WERI-Rb-1 (cell line): ENCODE results near the gene PIM3.
A peak's percentile ranks its signal among the peaks of the same experiment; 100 is the strongest.

Experiments used
- DNase-seq: peaks from one replicate; pipeline ENCODE4 v3.0.0-alpha.2; 2020
- H3K27ac ChIP-seq: fragments of 250-450 bp; sonication (Bioruptor Pico); 2 replicates; pipeline ENCODE4 v1.5.1; 2020; ENCODE audit warnings: mild to moderate bottlenecking, moderate library complexity
- H3K27me3 ChIP-seq: fragments of 250-450 bp; sonication (Bioruptor Pico); 2 replicates; pipeline ENCODE4 v1.5.1; 2021; ENCODE audit warnings: mild to moderate bottlenecking, low read depth, moderate library complexity; ENCODE audit not compliant: insufficient read depth, severe bottlenecking
- H3K36me3 ChIP-seq: fragments of 250-450 bp; sonication (Bioruptor Pico); 2 replicates; pipeline ENCODE4 v1.5.1; 2020; ENCODE audit warnings: mild to moderate bottlenecking, moderate library complexity
- H3K4me3 ChIP-seq: 2 replicates; pipeline ENCODE4 v1.5.1; 2011; ENCODE audit warnings: low read depth, mild to moderate bottlenecking, control low read depth, low read length
- H3K9me3 ChIP-seq: fragments of 250-450 bp; sonication (Bioruptor Pico); 2 replicates; pipeline ENCODE4 v1.5.1; 2021; ENCODE audit warnings: mild to moderate bottlenecking, moderate library complexity; ENCODE audit not compliant: severe bottlenecking
- TF ChIP-seq, protein P1 (sequence below): IDR thresholded peaks from 2 replicates; pipeline ENCODE4 v1.5.1; 2011; ENCODE audit warnings: low read depth, mild to moderate bottlenecking, control low read depth, inconsistent platforms, low read length

PIM3 gene

DNA sequence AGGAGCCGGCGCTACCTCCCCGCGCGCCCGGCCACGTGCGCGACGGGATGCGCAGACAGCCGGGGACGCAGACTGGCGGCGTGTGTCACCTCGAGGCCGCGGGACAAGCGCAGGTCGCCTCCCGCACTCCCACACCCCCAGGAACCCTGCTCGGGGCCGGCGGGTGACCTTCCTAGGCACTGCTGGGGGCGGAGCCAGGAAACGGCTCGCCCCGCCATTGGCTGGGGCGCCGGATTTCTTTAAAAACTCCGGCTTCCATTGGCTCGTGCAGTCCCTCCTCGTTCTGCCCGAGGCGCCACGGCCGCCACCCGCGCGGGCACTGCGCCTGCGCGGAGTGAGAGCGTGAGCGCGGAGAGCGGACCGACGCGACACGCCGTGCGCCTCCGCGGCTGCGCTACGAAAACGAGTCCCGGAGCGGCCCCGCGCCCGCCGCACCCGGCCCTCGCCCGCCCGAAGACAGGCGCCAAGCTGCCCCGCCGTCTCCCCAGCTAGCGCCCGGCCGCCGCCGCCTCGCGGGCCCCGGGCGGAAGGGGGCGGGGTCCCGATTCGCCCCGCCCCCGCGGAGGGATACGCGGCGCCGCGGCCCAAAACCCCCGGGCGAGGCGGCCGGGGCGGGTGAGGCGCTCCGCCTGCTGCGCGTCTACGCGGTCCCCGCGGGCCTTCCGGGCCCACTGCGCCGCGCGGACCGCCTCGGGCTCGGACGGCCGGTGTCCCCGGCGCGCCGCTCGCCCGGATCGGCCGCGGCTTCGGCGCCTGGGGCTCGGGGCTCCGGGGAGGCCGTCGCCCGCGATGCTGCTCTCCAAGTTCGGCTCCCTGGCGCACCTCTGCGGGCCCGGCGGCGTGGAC is at the start of gene PIM3:
Gene PIM3 (plus strand): TSS at position 614 of the 846 bp plus-strand sequence. CDS start 176 bp downstream, at position 790.
- DNase-seq: peak; percentile 95
- H3K27me3 ChIP-seq: no peaks in the 10 kb centered on the region
- H3K9me3 ChIP-seq: no peaks in the 10 kb centered on the region
- TF ChIP-seq, protein P1, sequence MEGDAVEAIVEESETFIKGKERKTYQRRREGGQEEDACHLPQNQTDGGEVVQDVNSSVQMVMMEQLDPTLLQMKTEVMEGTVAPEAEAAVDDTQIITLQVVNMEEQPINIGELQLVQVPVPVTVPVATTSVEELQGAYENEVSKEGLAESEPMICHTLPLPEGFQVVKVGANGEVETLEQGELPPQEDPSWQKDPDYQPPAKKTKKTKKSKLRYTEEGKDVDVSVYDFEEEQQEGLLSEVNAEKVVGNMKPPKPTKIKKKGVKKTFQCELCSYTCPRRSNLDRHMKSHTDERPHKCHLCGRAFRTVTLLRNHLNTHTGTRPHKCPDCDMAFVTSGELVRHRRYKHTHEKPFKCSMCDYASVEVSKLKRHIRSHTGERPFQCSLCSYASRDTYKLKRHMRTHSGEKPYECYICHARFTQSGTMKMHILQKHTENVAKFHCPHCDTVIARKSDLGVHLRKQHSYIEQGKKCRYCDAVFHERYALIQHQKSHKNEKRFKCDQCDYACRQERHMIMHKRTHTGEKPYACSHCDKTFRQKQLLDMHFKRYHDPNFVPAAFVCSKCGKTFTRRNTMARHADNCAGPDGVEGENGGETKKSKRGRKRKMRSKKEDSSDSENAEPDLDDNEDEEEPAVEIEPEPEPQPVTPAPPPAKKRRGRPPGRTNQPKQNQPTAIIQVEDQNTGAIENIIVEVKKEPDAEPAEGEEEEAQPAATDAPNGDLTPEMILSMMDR: no peak
- peak within 1 kb of the TSS; percentile 85 for H3K4me3 ChIP-seq
- H3K27ac ChIP-seq: peak within 1 kb of the TSS; percentile 91
- peaks cover 32% of the 10 kb centered on the region for H3K36me3 ChIP-seq

DNA sequence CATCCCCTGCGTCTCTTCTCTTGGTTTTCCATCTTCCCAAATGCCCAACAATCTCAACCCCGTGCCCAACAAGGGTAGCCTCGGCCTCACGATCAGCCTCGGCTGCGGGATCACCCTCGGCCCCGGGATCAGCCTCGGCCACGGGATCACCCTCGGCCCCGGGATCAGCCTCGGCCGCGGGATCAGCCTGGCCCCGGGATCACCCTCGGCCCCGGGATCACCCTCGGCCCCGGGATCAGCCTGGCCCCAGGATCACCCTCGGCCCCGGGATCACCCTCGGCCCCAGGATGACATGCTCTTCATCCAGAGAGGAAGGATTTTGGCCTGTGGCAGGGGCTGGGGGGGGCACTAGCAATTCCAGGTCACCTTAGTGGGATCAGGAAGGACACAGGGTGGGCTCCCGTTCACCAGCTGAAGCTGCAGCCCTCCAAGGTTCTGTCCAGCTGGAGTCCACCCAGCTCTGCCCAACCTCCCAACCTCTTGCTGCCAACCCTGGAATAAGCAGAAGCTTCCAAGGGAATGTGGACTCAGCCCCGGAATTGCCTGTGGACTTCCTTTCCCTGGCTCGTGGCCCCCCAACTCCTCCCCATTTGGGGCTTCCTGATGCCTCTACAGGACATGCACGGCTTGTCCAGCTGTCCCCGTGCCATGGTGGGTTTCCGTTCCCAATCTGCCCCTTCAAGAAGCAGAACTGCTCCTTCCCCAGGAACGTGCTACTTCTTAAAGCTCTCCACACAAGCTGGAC is 48.5 kb upstream of the PIM3 start:
- H3K27me3 ChIP-seq: no peaks in the 10 kb centered on the region
- H3K9me3 ChIP-seq: no peaks in the 10 kb centered on the region
- TF ChIP-seq, protein P1: no peak
- H3K36me3 ChIP-seq: peaks cover 31% of the 10 kb centered on the region
- no peak for DNase-seq
- H3K27ac ChIP-seq: no peak overlapping the region
- H3K4me3 ChIP-seq: no peak overlapping the region

DNA sequence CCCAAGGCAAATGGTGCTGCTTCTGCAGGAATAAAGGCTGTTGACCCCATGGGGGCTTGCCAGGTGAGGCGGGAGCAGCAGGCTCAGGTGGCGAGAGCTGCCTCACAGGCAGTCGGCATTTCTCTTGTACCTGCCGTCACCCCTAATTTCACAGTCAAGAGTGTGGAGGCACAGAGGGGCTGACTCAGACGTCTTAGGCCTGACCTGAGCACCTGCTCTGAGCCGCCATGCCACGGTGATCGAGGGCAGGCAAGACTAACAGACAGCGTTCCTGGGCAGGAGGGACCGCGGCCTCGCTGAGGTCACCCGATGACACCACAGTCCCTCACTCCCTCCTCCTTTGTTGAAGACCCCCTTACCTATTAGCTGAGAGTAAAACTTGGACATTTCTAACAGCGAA is 47.5 kb upstream of the PIM3 start:
- H3K9me3 ChIP-seq: no peaks in the 10 kb centered on the region
- TF ChIP-seq, protein P1: no peak
- no peaks in the 10 kb centered on the region for H3K27me3 ChIP-seq
- peaks cover 21% of the 10 kb centered on the region for H3K36me3 ChIP-seq
- H3K4me3 ChIP-seq: no peak overlapping the region
- no peak overlapping the region for H3K27ac ChIP-seq
- DNase-seq: no peak

DNA sequence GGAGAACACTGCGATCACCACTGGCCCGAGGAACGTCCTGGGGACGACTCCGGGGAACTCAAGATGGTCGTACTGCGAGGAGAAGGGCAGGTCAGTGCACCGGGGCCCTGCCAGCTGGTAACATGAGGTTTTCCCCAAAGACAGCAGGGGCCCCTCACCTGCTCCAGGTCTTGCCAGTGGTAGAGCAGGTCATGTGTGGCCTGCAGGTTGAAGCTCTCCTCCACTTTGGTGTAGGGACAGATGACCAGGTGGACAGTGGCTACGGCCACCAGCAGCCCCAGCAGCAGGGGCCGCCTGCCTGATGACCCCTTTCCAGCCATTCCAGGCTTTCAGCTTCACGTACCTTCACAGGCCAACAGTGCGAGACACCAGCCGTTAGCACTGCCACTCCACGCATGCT is 47.1 kb upstream of the PIM3 start:
- Histone ChIP-seq H3K4me3 (no peak overlapping the region), H3K9me3 (no peaks in the 10 kb centered on the region), H3K36me3 (peaks cover 21% of the 10 kb centered on the region), H3K27ac (no peak overlapping the region), H3K27me3 (no peaks in the 10 kb centered on the region)
- no peak for DNase-seq
- TF ChIP-seq, protein P1: no peak

GRCh38 chr22:49914256-49914655 is 46.3 kb upstream of the PIM3 start:
- no peak overlapping the region for H3K27ac ChIP-seq
- H3K4me3 ChIP-seq: no peak overlapping the region
- peaks cover 19% of the 10 kb centered on the region for H3K36me3 ChIP-seq
- no peak for DNase-seq
- TF ChIP-seq, protein P1: no peak
- no peaks in the 10 kb centered on the region for H3K9me3 ChIP-seq
- no peaks in the 10 kb centered on the region for H3K27me3 ChIP-seq
